NOMO-1 (cell line): Measurements from ENCODE around the gene NR4A1.
"Not testable (repeated sequence)": the region's sequence is repeated elsewhere in the genome, so short reads cannot be mapped to it uniquely, and the experiment has no call there.

Experiments
- DNase-seq, 2 experiments: peaks; one replicate each; lab custom pipeline; 2025; ENCODE audit not compliant: unreplicated experiment in 2 of 2; lab: John Stamatoyannopoulos, UW

The NR4A1 gene

GRCh38 chr12:52089491-52089890 is 38.2 kb downstream of the NR4A1 start:
- no peak for DNase-seq

GRCh38 chr12:52090291-52090690 is 39.0 kb downstream of the NR4A1 start:
- no peak for DNase-seq

- no peak for DNase-seq
Observed at GRCh38 chr12:52091061-52091460, 39.8 kb downstream of the NR4A1 start.

GRCh38 chr12:52091869-52092268 is 40.6 kb downstream of the NR4A1 start:
- no peak for DNase-seq

GRCh38 chr12:52093346-52093745 is 42.1 kb downstream of the NR4A1 start:
- DNase-seq = no peak

GRCh38 chr12:52096332-52097044 is 45.2 kb downstream of the NR4A1 start:
- DNase-seq = no peak

GRCh38 chr12:52097045-52097666 is 45.9 kb downstream of the NR4A1 start:
- no peak for DNase-seq

GRCh38 chr12:52104431-52105089 is 53.3 kb downstream of the NR4A1 start:
- DNase-seq = not testable (repeated sequence)
